HG02840 (cell line): ENCODE results near the gene NMNAT3.

Experiments used
- ATAC-seq: cut with Tn5 transposase; IDR thresholded peaks from one replicate; pipeline ENCODE4 v1.9.1; 2021; ENCODE audit warnings: mild to moderate bottlenecking, moderate library complexity, moderate number of reproducible peaks; ENCODE audit not compliant: unreplicated experiment, low FRiP score

Gene NMNAT3

DNA sequence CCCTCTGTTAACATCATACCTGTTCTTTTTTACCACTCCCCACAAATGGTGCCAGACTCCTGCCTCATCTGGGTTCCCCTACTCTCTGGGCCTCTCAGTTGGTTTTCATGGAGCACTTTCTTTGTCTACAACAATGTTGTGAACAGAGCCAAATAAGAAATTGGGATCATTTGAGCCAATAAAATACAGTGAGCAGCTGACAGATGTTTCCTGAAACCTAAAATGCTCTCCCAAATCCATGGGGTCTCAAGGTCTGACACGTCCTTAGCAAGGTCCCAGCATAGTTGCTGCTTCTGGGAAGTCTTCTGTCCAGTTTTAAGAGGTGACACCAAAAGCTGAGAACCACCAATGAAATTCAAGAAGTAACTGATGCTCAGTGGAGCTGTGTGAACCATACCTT is 1.7 kb downstream of the NMNAT3 start:
- no peak for ATAC-seq

DNA sequence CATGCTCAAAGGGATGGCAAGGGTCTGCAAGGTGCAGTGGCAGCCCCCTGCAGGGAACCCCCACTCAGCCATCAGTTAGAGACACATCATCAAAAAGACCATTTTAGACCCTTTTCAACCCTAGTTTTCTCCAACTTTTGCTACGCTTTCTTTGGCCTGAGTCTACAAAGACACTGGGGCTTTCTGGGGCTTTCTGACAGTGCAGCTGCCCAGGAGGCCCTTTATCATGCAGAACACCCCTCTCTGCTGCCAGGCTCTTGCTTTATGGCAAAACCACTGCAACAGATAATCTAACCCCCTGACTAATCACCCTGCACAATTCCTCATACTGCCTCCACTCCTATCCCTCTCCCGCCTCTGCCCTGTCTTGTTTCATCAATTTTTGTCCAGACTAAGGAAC is 2.4 kb downstream of the NMNAT3 start:
- no peak for ATAC-seq

DNA sequence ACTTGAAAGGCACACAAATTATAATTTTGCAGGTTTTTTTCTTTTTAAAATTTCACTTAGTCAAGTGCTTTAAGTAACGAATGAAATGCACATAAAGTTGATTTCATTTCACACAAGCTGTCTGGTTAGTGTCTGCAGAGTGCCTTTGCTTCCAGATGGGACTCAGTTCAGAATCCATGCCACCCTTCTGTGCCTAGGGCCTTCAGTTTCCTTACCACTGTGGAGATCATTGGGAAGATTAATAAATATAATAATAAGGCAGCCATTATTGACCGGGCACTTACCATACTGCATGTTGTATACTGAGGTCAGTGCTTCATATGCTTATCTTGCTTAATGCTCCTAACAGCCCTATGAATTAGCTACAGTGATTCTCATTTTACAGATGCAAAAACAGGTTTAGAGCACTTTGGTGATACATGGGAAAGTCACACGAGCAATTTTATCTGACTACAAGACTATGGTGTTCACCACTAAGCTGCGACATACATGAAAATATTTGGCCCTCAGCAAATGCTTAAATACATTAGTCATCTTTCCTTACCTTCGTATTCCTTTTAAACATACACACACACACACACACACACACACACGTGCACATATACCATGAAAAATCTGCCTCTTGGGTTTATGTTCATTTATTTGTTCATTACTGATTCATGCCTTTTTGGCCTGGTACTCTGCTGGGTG is 3.1 kb downstream of the NMNAT3 start:
- no peak for ATAC-seq

DNA sequence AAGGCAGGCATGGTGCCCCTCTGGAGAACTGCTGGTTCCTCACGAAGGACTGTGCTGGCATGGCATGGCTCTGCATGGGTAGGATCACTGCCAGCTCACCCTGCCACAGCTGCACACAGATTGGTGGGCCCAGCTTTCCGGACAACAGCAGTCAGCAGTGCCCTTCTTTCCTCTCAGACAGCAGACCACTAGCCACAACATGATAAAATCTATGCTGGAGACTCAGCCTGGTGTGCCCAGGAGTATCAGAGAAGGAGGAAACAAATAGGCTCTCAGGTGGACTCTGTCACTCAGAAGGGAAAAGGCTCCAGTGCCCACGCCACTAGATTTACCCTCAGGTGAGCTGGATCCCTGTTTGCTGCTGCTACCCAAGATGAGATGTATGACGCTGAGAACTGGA is 4.9 kb downstream of the NMNAT3 start:
- ATAC-seq = no peak

DNA sequence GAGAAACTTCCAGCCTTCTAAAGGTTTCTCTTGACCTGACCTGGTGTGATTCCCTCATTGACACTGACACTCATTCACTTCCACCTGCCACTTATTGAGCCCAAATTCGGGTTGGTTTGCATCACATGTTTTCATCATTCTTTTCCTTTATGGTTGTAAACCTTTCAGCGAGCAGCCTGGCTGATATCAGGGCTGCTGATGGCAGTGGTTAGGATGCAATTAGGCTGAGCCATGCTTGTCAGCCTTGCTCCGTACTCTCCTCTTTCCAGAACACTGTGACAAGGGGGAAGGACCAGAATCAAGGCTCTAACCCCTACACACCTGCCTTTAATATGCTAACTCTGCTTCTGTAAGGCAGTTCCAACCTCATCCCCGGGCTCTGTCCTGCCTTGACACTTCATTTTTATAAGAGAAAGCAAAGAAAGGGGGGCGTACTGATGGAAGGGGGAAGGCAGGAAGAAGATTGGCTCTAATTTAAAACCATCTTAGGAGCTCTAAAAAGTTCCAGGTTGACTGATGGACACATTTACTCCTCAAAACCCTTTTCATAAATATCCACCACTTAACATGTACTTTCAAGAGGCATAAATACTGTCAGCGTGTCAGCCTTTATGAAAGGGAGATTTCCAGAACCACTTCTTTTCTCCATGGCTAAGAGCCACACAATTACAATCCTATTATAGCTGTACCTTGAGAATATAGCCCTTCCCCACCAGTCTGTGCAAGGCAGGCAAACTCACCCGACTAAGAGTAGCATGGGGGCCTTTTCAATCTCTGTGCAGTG is 5.7 kb downstream of the NMNAT3 start:
- no peak for ATAC-seq

DNA sequence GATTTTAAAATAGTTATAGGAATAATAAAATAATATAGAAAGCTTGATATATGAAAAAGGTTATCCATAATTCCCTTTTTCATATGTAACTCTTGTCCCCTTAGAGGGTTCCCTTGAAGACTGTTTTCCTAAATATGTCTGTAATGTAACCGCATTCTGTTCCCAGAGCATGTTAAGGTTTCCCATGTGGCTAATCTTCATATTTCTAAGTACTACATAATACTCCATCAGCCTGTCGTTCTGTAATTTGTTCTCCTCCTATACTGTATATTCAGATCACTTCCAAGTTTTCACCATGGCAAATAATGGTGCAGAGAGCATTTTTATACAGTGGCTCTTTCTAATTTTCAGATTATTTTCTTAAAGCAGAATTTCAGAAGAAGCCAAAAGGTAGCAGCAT is 6.7 kb downstream of the NMNAT3 start:
- no peak for ATAC-seq

DNA sequence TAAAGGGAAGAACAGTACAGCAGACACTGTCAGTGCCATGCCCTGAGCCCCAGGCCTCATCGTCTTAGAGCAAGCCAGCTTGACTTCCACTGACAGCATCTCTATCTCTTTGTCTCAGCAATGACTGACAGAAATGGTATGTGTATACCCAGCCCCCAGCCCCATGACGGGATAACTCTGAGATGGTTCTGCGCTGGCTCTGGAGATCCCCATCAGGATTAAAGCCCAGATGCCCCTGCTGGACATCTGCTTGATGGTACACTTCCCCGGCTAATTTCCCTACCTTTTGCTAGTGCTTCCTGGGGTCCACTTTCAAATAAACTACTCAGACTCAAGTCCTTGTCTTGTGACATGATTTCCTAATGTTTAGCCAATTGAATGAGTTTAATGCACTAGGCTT is 7.6 kb downstream of the NMNAT3 start:
- no peak for ATAC-seq

DNA sequence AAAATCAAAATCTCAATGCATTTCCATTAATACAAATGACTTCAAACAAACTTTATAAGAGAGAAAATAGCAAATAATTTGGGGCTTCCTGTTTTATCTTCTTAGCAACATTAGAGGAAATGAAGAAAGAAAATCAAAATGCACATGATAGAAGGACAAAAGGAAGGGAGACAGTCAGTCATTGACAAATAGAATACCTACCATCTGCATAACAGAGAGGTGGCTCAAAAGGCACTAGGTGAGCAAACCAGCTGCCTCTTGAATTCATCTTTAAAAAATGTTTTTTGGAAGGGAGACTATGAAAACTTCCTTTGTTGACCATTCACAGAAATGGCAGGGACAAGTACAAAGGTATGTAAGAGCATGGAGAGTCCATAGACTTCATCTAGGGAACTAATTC is 9.4 kb downstream of the NMNAT3 start:
- no peak for ATAC-seq

DNA sequence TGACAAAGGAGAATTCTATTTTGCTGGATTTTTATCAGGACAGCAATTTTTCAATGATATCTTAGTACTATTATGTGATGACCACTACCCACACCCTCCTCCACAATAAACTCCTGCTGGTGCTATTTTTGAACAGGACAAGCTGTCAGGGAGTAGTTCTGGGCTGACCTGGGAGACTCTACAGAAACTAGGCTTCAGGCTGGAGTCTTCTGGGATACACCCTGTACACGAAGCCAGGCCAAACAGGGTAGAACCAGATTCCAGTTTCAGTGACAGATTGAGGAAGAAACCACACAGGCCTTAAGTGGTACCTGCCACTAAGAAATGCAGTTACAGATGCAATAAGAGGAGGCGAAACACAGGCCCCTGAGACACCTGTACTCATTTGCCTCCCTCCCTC is 12.8 kb downstream of the NMNAT3 start:
- ATAC-seq = no peak

DNA sequence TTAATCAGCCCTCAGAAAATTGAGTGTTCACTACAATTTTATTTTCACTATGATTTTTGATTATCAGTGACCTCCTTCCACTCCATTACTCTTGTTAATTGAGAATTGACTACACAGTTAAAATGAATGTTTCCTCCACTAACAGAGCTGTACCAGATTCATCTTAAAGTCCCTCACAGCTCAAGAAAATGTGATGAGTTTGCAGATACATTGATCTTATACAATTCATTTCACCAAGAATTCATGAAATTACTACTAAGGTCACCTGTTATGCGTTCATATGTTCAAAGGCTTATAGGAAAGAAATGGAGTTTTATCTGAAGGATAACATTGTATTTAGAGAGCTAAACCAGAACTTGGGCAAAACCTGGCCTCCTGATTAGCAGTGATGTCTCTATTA is 17.5 kb downstream of the NMNAT3 start:
- no peak for ATAC-seq

DNA sequence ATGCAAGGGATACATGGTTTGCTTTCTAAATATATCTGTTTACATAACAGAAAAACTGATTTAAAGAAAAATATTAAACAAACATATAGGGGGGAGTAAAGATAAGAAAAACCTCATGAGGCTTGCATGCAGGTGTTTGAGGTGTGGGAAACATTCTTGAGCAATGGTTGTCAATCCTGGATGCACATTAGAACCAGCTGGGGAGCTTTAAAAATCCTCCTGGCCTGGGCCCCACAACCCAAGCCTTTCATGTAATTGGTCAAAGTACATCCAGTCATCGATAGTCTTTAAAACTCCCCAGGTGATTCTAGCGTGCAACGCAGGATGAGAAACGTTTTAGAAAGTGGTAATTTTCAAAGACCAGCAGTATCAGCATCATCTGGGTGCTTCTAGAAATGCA is 18.3 kb downstream of the NMNAT3 start:
- ATAC-seq = no peak

DNA sequence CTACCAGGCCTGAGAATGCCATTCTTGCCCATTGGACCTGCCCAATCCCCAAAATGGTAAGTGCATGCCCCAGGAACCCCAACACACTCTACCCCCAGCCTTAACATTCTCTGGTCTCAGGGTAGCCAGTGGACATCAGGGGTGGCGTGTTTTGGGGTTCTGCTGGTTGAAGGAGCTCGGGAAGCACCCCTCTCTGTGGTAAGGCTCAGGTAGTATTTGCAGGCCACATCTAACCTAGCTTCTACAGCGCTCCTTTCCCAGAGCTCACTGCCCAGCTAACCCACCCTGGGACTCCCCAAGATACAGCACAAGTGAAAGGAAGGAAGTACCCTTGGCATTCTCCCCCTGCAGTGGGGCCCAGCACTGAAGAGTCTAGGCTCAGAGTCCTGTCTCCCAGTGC is 19.8 kb downstream of the NMNAT3 start:
- ATAC-seq = no peak

DNA sequence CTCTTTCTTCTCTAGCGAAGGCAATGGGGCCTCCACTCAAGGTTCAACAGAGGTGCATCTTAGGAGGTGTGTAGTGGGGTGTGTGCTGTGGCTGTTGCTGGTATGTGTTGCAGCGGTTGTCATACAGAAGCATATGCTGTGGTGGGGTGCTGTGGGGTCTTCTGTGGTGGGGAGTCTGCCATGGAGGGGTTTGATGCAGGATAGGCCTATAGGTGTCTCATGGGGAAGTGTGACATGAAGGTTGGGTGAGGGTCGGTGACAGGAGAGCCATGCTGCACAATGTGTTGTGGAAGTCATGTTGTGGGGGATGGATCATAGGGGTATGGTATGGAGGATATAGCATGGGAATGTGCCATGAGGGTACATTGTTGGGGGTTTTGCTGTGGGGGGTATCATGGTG is 20.3 kb downstream of the NMNAT3 start:
- no peak for ATAC-seq

DNA sequence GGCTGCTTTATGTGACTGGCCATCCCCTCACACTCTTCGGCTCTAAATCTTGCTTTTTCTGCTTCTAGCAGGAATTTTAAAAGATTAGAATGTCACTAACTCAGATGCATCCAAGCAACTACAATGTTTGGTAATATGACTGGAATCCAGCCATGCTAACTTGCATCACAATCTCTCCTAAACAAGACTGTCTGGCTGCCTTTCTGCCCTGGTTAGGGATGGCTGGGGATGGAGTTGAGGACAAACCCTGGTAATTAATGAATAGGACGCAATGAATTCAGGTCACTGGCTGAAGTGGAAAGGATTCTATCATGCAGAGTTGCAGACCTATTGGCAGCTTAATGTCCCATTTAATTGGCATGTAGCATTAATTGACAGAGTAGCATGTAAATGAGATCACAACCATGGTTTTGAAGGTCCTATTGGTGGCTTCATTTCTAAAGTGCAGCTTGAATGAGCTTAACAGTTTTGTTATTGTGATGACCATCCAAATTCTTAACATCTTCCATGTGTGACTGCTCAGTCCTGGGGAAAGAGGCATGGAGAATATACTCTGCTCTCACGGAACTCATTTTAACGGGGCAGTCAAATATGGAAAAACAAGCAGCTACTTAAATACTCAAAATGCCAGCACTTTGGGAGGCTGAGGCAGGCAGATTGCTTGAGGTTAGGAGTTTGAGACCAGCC is 21.7 kb downstream of the NMNAT3 start:
- ATAC-seq = no peak

DNA sequence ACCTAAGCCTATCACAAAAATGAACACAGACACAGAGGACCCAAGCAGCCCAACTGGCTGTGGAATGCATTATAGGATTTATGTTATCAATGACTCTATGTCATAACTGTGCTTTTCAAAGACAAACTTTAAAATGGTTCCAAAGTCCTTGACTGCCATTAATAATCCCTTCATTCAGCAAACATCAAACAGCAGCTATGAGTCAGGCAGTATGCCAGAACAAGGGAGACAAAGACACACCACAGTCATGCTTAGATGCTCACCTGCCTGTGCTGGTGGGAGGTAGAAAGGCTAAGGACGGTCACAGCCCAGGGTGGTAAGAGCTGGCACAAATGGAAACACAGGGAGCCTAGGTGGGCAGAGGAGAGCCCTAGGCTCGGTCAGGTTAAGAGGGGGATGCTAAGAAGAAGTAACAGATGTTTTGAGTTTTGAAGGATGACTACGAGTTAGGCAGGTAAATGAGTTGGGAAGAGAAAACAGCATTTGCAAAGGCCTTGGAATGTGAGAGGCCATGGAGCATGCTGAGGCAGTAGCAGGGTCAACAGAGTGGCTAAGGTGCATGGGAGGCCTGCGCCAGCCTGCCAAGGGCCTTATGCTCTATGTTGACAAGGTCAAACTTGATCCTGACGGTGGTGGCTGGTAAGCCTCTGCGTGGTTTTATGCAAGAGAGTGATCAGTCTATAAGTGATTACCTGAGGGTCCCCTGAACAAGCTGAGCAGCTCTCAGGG is 23.0 kb downstream of the NMNAT3 start:
- no peak for ATAC-seq

DNA sequence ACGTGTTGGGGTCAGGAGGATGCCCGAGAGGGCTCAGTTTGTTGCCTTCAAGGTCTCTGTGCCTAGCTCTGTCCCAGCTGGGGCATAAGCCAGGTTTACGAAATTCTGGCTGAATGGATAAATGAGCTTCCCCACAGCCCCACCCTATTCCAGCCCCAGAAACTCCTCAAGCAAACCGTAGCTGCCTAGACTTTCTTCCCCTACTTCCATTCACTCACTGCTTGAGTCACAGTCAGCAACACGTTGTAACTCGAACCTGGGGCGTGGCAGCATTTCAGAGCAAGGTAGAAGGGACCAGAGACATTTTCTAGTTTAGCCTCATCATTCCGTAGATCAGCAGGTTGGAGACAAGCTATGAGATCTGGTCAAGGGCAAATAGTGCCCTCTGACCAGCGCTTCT is 24.2 kb downstream of the NMNAT3 start:
- ATAC-seq = no peak

DNA sequence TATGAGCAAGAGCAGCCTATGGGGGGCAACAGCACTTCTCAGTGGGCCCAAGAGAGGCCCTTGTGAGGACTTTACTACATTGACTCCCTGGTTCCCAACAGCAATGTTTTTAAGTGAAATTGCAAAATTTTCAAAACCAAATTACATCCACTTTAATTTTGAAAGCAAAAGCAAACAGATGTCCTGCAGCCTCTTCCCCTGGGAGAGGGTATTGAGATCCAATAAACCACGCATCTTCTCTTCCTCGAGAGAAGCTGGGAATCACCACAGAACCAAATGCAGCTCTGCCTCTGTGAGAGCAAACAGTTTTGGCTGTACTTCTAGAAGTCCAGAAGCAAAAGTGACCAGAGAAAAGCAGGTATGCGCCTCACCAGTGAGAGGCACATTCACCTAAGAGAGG is 25.2 kb downstream of the NMNAT3 start:
- no peak for ATAC-seq

DNA sequence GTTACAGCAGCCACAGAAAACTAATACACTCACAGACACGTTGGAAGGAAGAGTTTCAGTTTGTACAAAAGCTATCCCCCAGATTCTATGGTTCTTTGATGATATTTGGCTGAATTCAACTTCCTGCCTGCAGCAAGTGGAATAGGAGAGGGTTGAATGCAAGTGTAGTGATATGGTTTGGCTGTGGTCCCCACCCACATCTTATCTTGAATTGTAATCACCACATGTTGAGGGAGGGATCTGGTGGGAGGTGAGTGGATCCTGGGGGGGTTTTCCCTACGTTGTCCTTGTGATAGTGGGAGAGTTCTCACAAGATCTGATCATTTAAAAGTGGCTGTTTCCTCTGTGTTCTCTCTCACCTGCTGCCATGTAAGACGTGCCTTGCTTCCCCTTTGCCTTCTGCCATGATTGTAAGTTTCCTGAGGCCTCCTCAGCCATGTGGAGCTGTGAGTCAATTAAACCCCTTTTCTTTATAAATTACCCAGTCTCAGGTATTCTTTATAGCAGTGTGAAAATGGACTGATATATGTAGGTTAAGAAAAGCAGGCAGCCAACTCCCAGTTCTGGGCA is 29.8 kb downstream of the NMNAT3 start:
- no peak for ATAC-seq

DNA sequence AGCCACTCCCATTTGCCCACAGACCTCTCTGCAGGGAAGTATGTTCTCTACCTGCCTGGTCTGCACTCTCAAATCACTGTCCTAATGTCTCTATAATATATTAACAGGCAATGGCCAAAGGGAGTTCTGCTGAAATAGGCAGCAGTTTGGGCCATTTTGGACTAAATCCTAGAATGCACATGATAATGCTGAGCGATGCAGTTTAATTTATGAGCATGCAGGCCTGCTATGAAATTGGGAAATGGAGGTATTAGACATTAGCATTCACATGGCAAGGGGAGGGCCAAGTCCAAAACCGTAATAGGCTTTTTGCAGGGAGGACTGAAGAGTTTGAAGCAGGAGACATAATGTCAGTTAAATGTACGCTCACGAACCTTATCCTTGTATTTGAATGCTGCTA is 31.3 kb downstream of the NMNAT3 start:
- no peak for ATAC-seq

DNA sequence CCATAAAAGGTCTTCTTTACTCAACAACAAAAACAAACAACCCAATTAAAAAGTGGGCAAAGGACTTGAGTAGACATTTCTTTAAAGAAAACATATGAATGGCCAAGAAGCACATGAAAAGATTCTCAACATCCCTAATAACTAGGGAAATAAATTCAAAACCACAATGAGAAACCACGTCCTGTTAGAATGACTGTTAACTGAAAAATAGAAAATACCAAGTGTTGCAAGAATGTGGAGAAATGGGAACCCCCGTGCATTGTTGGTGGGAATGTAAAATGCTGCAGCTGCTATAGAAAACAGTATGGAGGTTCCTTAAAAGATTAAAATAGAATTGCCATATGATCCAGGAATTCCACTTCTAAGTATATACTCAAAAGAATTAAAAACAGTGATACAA is 34.8 kb downstream of the NMNAT3 start:
- no peak for ATAC-seq

DNA sequence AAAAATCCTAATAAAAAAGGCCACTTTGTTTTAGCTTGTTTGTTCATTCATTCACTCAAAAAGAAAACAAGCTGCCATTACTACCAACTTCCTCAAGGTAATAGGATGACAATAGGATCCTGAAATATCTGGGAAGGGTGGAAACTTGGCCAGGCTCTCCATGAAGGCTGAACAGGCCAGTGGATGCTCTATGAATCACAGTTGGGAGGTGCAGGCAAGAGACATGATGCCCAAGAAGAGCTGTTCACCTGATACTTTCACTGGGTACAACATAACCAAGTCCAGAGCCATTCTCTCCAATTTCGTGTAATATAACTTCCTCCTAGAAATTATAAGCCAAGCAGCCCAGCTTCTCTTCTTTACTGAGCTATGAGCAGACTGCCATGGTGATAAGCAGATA is 37.3 kb downstream of the NMNAT3 start:
- ATAC-seq = no peak
